Embryonic facial prominence (tissue), 1 donor: ENCODE results near the gene BFSP2.

Source experiments
- DNase-seq: peaks from one replicate; pipeline ENCODE4 v3.0.0-alpha.2; 2016; ENCODE audit errors: extremely low spot score

The BFSP2 gene, protein sequence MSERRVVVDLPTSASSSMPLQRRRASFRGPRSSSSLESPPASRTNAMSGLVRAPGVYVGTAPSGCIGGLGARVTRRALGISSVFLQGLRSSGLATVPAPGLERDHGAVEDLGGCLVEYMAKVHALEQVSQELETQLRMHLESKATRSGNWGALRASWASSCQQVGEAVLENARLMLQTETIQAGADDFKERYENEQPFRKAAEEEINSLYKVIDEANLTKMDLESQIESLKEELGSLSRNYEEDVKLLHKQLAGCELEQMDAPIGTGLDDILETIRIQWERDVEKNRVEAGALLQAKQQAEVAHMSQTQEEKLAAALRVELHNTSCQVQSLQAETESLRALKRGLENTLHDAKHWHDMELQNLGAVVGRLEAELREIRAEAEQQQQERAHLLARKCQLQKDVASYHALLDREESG

DNA sequence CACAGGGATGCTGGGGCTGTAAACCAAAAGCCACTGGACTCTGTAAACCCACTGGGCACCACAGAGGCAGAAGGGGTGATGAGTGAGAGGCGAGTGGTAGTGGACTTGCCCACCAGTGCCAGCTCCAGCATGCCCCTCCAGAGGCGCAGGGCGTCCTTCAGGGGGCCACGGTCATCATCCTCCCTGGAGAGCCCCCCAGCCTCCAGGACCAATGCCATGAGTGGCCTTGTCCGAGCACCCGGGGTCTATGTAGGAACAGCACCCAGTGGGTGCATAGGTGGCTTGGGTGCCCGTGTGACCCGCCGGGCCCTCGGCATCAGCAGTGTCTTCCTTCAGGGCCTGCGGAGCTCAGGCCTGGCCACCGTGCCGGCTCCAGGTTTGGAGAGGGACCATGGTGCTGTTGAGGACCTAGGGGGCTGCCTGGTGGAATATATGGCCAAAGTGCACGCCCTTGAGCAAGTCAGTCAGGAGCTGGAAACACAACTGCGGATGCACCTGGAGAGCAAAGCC is at the start of gene BFSP2:
BFSP2 (plus strand) TSS at position 51 of the 510 bp plus-strand sequence; CDS start at position 79, 28 bp downstream.
- no peak for DNase-seq

DNA sequence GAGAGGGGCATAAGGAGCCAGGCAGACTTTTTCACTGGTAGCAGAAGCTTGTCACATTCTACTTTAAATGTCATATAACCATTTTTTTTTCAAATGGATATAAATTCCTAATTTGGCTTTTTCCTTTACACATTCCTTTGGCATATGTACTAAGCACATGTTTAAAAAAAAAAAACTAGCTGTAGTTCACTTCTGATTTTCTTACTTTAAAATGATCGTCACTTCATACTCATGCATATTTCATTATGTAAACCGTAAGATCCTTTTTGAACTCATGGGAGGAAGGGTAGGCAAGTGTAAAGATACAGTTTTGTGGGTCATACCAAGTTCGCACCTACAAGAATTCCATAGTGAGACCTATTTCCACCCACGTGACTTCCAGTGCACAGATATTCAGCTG is 45.1 kb upstream of the BFSP2 start:
- DNase-seq: no peak

DNA sequence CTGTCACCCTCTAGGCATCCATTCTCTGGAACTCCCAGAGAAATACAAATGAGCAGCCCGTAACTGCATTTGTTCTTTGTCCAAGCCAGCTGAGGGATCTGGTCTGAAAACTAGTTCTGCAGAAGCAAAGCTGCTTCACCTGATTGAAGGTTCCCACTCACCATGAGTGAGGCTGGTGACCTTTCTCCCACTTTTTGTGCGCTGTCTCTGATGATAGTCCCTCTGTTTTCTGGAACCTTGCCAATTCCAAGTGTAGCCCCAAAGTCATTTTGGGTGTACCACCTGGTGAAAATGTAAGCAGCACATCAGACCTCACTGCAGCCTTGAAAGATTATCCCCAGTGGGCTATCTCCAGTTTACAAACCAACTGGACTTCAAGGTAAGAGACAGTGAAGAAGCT is 39.4 kb upstream of the BFSP2 start:
- DNase-seq: no peak

DNA sequence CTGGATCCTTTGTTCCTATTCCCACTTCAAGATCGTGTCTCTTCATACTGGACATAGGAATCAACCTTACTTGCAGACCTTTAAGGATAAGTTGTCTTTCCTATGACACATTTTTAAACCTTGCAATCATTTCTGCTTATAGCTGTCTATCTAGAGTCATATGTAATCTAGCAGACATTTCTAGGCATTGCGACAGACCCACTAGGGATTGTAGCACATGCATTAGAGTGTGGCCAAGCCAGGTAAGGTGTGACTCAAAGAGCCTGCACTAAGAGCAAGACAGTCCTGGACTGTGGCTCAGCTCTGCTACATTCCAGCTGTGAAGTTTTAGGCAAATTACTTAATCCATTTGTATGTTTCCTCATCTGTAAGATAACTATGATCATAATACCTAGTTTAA is 38.8 kb upstream of the BFSP2 start:
- no peak for DNase-seq

DNA sequence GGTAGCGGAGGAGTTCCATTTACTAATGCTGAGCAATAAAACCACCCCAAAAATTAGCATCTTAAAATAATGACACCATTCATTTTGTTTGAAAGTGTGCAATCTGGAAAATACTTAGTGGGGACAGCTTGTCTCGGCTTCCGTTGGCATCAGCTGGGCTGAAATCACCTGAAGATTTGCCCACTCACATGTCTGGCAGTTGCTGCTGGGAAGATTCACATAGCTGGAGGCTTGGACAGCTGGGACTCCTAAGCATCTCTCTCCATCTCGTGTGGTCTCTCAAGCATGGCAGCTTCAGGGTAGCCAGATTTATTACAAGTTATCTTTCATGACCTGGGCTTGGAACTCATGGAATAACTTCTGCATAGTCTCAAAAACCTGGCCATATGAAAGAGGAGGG is 38.4 kb upstream of the BFSP2 start:
- no peak for DNase-seq

DNA sequence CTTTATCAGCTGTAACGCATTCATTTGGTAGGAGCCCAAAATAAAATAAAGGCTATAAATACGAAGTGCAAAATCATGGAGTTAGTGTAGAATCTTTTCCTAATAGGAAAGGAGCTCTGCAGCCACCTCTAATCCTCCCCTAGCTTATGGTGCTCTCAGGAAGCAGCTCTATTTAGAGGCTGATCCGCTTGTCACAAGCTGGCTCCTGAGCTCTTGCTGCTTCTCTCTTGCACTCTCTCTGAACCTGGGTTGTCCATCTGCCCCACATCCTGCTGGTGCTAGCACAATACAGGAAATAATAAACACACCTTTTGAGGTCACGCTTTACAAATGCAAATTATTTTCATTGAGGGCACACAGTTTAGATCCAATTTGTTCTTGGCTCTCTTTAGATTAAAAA is 37.3 kb upstream of the BFSP2 start:
- no peak for DNase-seq

DNA sequence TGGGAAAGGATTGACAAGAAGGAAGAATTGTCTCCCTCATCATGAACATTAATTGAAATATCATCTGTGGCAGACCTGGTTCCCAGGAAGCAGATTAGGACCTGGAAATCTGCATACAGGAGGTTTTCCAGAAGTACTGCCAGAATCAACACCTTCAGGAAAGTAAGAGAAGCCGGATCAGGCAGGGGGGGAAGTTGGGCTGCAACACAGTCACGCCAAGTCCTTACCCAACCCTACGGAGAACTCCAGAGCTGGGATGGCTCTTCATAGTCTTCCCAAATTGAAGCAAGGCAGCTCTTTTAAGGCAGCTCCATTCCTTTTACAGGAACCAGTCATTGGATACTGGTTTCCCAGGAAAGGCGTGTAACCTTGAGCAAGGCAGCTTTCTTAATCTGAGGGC is 35.2 kb upstream of the BFSP2 start:
- DNase-seq: no peak

DNA sequence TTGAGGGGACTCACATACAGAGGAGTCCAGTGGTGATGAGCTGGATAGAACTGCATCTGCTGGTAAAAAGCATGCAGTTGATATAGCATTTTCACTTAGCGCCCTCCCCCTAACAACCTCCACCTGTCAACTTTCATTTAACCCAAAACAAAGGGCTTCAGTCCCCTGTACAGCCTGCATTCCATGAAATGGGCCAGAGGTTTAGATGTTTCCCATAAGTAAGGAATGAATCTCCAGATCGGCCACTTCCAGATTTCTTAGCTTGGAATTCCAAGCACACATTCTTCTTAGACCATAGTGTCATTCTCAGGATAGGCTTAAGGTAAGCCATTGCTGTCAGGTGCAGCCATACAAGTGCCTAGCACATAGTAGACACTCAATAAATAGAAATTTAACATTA is 32.9 kb upstream of the BFSP2 start:
- no peak for DNase-seq

DNA sequence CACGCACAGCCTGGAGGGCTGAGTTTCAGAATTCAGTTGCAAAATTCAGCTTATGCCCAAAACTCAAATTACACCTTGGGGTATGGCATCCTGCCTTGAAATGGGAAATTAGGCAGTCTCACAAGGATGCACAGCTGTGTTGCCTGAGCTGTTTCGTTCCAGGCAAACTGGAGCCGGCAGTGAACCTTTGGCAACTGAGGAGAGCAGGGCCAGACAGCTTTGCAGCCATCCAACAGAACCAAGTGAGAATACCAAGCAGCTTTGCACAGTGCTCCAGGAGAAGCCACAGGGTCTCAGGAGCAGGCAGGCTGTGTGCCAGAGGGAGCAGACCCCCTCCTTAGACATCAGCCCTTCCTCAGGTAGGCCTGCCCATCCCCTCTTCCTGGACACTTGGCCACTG is 32.5 kb upstream of the BFSP2 start:
- no peak for DNase-seq

DNA sequence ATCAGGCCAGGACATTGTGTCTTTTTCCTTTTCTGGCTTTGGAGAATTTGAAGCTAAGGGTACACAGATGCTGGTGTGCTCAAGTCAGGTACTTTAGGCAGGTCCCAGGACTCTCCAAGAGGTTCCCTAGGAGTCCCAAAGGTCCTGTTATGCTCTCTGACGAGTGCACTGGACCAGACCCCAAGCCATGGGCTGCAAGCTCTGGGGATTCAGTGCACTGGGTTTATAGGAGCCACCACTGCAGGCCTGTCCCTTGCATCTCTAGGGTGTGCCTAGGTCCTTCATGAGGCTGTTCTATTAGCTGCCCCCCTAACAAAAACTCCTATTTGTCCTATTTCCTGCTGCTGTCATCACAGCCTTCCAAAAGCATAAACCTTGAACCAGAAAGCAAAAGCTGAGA is 31.9 kb upstream of the BFSP2 start:
- no peak for DNase-seq

DNA sequence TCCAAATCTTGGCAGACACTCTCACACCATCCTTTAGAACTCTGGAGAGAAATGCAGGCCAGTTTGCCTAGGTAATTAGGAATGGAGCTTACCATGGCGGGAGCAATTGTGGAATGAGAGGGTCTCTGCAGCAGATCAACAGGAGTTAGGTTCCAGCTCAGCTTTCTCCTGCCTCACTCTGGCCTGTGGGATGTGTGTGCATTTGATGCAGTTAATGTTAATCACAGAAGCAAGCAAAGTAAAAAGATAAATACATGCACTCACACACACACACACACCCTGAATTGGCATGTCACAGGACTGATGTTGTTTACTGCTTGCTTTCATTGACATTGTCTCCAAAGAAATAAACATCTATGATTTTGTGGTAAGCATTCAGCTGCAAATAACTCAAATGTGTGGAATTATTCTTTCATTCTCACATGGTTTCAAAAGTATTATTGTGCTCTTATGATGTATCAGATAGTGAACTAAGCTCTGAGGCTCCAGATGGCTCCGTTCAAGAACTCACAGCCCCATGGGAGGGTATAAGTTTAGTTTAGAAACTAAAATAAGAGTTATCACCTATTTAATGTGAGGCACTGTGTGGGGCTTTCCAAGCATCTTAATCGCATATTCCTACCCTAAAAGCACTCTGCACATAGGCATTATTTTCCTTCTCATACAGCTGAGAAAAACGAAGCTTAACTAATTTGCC is 31.3 kb upstream of the BFSP2 start:
- DNase-seq: no peak

DNA sequence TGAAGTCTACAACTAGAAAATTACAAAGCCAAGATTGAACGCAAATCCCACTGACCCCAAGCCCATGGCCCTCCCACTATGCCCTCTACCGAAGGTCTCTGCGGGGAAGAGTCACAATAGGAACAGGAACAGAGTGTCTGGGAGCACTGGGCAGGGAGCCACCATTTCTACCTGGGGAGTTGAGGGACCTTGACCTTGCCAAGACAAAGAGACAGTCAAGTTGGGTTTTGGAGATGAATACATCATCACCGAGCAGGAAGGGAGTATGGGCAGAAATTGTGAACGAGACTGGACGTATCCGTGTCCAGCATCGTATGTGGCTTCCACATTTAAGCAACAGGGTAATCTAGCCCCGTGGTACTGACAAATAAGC is 30.8 kb upstream of the BFSP2 start:
- DNase-seq: no peak

DNA sequence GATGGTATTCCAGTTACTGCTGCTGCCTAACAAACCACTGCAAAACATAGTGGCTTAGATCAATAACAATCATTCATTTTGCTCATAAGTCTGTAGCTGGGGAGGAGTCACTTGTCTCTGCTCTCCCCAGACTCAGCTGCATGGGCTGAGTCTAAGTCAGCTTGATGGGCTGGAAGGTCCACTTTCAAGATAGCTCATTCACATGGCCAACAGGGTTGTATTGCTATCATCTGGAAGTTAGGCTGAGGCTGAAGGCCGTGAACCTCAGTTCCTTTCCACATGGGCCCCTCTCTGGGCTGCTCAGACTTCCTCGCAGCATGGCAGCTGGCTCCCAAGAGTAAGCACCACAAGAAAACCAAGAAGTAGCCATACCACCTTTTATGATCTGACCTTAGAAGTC is 28.7 kb upstream of the BFSP2 start:
- DNase-seq: no peak

DNA sequence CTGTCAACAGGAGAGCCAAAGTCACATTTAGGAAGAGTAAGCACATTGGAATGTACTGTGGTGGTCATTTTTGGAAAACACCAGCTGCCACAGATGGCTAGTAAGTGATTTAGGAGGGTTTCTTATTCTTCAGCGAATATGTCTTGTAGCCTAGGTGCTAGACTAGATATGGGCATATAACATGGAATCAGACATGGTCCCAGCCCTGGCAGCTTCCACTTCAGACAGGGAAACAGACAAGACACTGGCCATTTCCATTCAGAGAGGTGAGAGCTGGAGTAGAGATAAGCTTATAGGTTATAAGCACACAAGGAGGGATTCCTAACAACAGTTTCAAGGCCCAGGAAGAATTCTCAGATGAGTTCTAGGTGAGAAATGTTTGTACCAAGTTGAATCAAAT is 28.2 kb upstream of the BFSP2 start:
- DNase-seq: no peak

DNA sequence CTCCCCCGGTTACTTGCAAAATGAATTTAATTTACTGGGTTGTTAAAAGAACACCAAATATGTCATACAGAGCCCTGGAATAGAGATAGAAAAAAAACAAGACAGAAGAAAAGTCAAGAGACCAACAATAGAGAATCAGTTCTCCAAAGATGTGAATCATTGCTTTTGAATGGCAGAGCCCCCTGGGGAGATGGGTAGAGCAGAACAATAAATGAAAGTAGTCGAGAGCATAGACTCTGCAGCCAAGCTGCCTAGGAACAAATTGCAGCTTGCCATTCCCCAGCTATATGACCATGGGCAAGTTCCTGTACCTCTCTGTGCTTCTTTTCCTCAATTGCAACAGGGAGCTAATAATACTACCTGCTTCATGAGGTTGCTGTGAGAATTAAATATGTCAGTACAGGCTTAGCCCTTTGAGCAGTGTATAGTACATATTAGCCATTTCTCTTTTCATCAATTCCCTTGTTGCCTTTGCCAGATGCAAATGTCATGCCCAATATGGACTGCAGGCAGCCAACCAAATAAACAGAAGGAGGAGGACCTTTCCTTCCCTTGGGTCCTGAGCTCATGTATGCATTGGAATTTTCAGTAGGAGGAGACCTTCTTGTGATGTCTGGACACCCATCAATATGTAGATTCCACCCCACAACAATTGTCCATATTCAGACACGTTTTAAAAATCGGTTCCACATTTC is 25.0 kb upstream of the BFSP2 start:
- DNase-seq: no peak

DNA sequence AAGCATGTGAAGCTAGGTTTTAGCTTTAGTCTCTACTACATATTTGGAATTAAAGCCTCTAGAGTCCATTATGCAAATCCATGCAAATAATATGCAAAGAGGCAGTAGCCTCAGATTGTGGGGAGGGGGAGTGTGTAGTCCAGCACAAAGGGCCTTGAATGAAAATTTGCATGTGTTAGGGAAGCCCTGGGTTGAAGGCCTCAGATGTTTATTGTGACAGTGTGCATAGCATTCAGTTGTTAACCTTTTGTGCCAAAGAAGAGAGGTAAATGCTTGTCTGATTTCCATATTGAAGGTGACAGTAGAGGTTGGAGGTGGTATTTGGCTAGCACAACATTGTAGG is 24.5 kb upstream of the BFSP2 start:
- no peak for DNase-seq

DNA sequence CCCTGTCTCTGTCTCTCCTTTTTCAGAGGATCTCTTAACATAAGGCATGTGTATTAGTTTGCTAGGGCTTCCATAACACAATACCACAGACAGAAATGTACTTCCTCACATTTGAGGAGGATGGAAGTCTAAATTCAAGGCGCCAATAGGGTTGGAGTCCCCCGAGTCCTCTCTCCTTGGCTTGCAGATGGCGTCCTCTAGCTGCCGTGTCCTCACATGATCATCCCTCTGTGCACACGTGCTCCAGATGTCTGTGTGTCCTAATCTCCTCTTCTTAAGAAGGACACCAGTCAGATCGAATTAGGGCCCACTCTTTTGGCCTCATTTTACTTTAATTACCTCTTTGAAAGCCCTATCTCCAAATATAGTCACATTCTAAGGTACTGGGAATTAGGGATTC is 23.0 kb upstream of the BFSP2 start:
- DNase-seq: no peak

DNA sequence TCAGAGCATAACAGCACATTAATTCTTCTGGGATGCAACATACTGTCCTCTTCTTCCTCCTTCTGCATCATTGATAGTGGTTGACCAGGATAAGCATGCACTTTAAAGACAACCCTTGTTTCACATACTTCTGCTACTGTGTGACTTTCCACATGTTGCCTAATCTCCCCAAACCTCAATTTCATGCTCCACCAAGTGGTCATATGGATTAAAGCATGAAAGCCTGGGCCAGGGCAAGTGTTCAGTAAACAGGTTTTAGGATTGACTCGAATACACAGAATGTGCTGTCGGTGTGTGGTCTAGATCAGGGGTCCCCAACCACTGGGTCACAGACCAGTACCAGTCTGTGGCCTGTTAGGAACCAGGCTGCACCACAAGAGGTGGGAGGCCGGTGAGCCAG is 22.5 kb upstream of the BFSP2 start:
- DNase-seq: no peak

DNA sequence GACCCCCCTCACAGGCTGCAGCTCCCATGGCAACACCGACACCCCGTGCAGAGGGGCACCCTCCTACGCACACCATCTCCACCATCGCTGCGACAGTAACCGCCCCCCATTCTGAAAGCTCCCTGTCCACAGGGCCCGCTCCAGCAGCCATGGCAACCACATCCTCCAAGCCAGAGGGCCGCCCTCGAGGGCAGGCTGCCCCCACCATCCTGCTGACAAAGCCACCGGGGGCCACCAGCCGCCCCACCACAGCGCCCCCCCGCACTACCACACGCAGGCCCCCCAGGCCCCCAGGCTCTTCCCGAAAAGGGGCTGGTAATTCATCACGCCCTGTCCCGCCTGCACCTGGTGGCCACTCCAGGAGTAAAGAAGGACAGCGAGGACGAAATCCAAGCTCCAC is 19.9 kb upstream of the BFSP2 start:
- DNase-seq: no peak

DNA sequence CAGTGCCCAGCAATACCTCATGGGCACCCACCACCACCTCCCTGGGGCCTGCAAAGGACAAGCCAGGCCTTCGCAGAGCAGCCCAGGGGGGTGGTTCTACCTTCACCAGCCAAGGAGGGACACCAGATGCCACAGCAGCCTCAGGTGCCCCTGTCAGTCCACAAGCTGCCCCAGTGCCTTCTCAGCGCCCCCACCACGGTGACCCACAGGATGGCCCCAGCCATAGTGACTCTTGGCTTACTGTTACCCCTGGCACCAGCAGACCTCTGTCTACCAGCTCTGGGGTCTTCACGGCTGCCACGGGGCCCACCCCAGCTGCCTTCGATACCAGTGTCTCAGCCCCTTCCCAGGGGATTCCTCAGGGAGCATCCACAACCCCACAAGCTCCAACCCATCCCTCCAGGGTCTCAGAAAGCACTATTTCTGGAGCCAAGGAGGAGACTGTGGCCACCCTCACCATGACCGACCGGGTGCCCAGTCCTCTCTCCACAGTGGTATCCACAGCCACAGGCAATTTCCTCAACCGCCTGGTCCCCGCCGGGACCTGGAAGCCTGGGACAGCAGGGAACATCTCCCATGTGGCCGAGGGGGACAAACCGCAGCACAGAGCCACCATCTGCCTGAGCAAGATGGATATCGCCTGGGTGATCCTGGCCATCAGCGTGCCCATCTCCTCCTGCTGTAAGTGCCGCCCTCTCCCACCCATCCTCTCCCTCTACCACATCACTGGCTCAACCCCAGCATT is 19.2 kb upstream of the BFSP2 start:
- DNase-seq: no peak

DNA sequence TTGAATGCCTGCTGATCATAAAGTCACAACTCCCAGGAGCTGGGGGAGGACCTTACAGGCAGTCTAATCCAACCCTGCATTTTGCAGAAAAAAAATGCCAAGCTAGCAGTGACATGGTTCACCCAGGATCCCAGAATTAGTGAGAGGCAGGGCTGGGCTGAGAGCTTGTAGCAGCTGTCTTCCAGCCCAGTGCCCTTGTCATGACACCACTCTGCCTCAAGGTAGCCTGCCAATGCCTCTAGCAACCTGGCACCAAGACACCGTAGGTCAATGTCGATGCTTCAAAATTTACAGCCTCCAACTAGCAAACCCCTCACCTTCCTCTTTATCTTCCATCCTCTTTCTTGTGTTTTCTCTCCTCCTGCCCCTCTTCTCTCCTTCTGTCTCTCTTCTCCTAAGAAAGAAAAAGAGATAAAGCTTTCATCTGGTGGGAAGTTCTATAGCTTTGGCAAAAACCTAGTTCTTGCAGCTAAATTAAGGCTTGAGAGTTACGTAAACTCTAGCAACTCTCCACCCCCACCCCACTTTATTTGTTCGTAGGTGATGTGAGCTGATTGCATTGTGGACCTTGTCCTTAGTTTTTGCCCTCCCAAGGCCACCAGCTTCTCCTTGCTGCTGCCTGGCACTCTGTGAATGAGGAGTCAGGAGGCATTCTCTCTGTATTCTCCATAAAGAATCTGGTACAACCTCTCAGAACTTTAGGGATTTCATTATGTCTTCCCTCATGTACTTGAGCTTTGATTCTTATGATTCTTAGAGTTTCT is 18.3 kb upstream of the BFSP2 start:
- DNase-seq: no peak
